Activated CD8-positive, alpha-beta T cell treated with anti-CD3 and anti-CD28 coated beads for 36 hours (primary cell): ENCODE results near the gene HPD. TPM values are rescaled to one million over a fixed set of nuclear protein-coding genes. Genes with fewer than 3 reads are reported as not detected.
"Not testable (repeated sequence)": the region's sequence is repeated elsewhere in the genome, so short reads cannot be mapped to it uniquely, and the experiment has no call there.

Experiments used
- ATAC-seq: fragments of 200-7000 bp; cut with Tn5 transposase; one replicate; pipeline ENCODE4 v1.10.0; 2021; ENCODE audit warnings: mild to moderate bottlenecking, moderate library complexity
- CTCF ChIA-PET: fragments of 350-600 bp; sonication (Branson Sonifier 250); formaldehyde crosslinking; loops from one replicate; lab custom pipeline; 2021; ENCODE audit warnings: antibody characterized with exemption; lab: Charles Lee
- POLR2A ChIA-PET: fragments of 350-600 bp; sonication (Branson Sonifier 250); formaldehyde crosslinking; loops from one replicate; lab custom pipeline; 2021; ENCODE audit warnings: antibody characterized with exemption; lab: Charles Lee
- DNase-seq: peaks from one replicate; pipeline ENCODE4 v3.0.0-alpha.2; 2020
- H3K27ac Mint-ChIP-seq: one replicate; pipeline ENCODE4 v1.8.0; 2021; ENCODE audit warnings: mild to moderate bottlenecking, mixed read lengths
- H3K27me3 Mint-ChIP-seq: one replicate; pipeline ENCODE4 v1.8.0; 2021; ENCODE audit warnings: mixed read lengths
- H3K36me3 Mint-ChIP-seq: one replicate; pipeline ENCODE4 v1.8.0; 2021; ENCODE audit warnings: low read depth, mixed read lengths
- H3K4me1 Mint-ChIP-seq: one replicate; pipeline ENCODE4 v1.8.0; 2021; ENCODE audit warnings: low read depth, mixed read lengths
- H3K4me3 Mint-ChIP-seq: one replicate; pipeline ENCODE4 v1.8.0; 2021; ENCODE audit warnings: mild to moderate bottlenecking, moderate library complexity, mixed read lengths
- H3K9me3 Mint-ChIP-seq: one replicate; pipeline ENCODE4 v1.8.0; 2021; ENCODE audit warnings: mixed read lengths
- CTCF ChIP-seq: fragments of 200-600 bp; IDR thresholded peaks from one replicate; pipeline ENCODE4 v1.8.0; 2022; ENCODE audit warnings: antibody characterized with exemption, mild to moderate bottlenecking
- intact Hi-C: fragments of 100-400 bp; cut with micrococcal nuclease; formaldehyde crosslinking; loops from one replicate; pipeline ENCODE4 v1.10.0; 2022
- total RNA-seq, 2 experiments: library from RNA; stranded (reverse); gene quantifications; one replicate each; pipeline ENCODE4 v1.2.3, GENCODE V29; 2021

HPD gene
- total RNA-seq, 2 experiments from 2014 or later, result not detected

DNA sequence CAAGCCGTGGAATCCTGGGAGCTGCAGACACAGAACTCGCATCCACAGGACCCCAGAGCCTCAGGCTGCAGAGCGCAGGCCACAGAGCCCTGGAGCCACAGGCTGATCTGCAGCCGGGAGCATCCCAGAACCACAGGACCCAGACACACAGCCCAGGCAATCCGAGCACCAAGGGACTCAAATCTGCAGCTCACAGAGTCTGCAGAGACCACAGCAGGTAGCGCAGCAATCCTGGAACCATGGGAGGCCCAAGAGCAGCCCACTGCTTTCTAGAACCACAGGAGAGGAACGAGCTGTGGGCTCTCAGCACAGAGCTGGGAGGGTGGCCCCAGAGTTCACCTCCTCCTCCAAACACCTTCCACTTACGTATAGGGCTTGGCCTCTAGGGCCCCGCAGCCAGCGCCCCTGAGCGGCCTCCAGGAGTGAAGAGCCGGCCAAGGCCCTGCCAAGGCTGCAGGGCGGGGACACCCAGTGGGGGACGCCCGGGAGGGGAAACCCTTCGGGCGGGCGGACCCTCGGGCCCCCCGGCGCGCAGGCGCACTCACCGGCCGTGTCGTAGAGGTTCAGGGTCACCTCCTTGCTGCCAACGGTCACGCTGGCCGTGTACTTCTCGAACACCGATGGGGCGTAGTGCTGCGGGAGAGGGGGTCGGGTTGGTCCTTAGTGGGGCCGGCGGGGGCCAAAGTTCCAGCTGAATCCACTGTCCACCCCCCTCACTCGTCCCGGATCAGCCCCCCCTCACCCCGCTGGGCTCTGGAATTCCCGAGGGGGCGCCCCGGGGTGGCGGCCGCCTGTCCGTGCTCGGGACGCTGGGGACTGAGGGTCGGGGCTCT, 65.8 kb downstream of the HPD start:
- intact Hi-C loops, result loop anchor here (5.0 kb wide), 1 partner anchor 106 kb away; no protein-coding TSS in a partner anchor
- no peaks in the 10 kb centered on the region for H3K9me3 Mint-ChIP-seq
- H3K4me3 Mint-ChIP-seq, result peak overlapping the region; percentile 89
- peaks cover 55% of the 10 kb centered on the region for H3K4me1 Mint-ChIP-seq
- DNase-seq, result peak; percentile 85
- TF ChIP-seq CTCF, result no peak
- H3K27ac Mint-ChIP-seq, result peak overlapping the region; percentile 100
- H3K27me3 Mint-ChIP-seq, result no peaks in the 10 kb centered on the region
- peaks cover 45% of the 10 kb centered on the region for H3K36me3 Mint-ChIP-seq
- CTCF ChIA-PET, result interaction anchor here (1.1 to 15.4 kb wide), 16 partner anchors 14 to 288 kb away, joined by 3 to 698 read pairs (median 28); partner anchors contain the start of genes CFAP251, PSMD9, SETD1B and TMEM120B
- POLR2A ChIA-PET, result interaction anchor here (0.6 to 30.9 kb wide), 7 partner anchors 6 to 256 kb away, joined by 3 to 683 read pairs (median 5); partner anchors contain the start of genes ORAI1, RHOF and SETD1B
- peak; percentile 25 for ATAC-seq

- TF ChIP-seq CTCF, result no peak
- no peaks in the 10 kb centered on the region for H3K27me3 Mint-ChIP-seq
- peak overlapping the region; percentile 100 for H3K27ac Mint-ChIP-seq
- CTCF ChIA-PET, result interaction anchor here (1.1 to 15.4 kb wide), 10 partner anchors 13 to 289 kb away, joined by 3 to 698 read pairs (median 47); partner anchors contain the start of genes PSMD9, SETD1B and TMEM120B
- intact Hi-C loops, result loop anchor here (5.0 kb wide), 1 partner anchor 105 kb away; no protein-coding TSS in a partner anchor
- H3K9me3 Mint-ChIP-seq, result no peaks in the 10 kb centered on the region
- peaks cover 56% of the 10 kb centered on the region for H3K4me1 Mint-ChIP-seq
- ATAC-seq, result no peak
- H3K4me3 Mint-ChIP-seq, result peak overlapping the region; percentile 89
- peaks cover 49% of the 10 kb centered on the region for H3K36me3 Mint-ChIP-seq
- peak; percentile 62 for DNase-seq
- POLR2A ChIA-PET, result interaction anchor here (1.3 to 30.9 kb wide), 4 partner anchors 5 to 255 kb away, joined by 4 to 683 read pairs (median 344); partner anchors contain the start of genes ORAI1, RHOF and SETD1B
These were observed 66.7 kb downstream of the HPD start for GRCh38 chr12:121791671-121792551.

GRCh38 chr12:121790785-121791184, 67.9 kb downstream of the HPD start:
- H3K27me3 Mint-ChIP-seq, DNase-seq, H3K9me3 Mint-ChIP-seq, ATAC-seq: not testable (repeated sequence)
- Mint-ChIP-seq H3K36me3 (peaks cover 57% of the 10 kb centered on the region), H3K4me1 (peaks cover 62% of the 10 kb centered on the region), H3K4me3 (peak overlapping the region; percentile 89), H3K27ac (peak overlapping the region; percentile 100)
- ChIA-PET CTCF (interaction anchor here (1.1 to 15.4 kb wide), 6 partner anchors 12 to 166 kb away, joined by 3 to 698 read pairs (median 94); partner anchors contain the start of genes PSMD9 and SETD1B), POLR2A (interaction anchor here (25.9 to 30.9 kb wide), 2 partner anchors 3 to 10 kb away, joined by 683 read pairs; partner anchors contain the start of genes RHOF and SETD1B)
- intact Hi-C loops, result loop anchor here (5.0 kb wide), 1 partner anchor 103 kb away; no protein-coding TSS in a partner anchor

DNA sequence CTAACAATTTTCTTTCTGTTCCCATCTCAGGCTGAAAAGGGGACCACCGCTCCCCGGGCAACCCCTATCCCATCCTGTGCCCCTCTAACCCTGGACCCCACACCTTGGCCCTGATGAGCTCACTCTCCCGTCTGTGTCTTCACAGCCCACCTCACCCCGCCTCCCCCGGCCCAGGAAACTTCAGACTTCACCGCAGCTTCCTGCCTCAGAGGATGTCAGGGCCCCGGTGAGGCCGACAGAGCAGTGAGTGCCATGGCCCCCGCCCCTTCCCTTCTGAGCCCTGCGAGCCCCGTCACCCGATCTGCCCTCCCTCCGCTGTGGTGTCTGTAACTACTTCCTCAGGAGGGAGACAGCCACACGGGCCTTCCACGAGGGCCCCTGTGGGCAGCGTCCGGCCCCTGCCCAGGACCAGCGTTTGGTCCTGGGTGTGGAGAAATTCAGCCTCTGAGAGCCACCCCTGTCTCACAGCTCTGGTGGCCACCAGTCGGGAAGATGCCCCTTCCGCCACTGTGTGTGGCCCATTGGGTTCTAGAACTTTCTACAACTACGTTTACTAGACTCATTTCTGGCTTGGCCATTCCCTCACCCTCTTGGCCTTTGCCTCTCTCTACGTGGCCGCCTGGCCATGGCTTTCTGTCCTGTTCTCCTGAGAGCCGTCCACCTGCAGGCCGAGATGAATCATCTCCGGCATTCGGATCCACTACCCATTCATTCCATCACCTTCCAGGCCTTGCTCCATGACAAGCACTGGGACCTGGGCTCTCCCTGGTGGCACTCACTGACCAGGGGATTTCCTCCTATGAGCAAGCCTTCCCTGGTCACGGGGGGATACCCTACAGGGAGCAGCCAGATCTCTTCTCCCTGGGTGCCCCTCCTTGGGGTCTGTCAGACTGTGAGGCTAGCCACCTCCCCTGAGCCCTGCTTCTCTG, 68.6 kb downstream of the HPD start:
- Mint-ChIP-seq H3K27me3 (no peaks in the 10 kb centered on the region), H3K9me3 (no peaks in the 10 kb centered on the region), H3K4me1 (peaks cover 59% of the 10 kb centered on the region), H3K36me3 (peaks cover 59% of the 10 kb centered on the region), H3K27ac (peak overlapping the region; percentile 100), H3K4me3 (peak overlapping the region; percentile 89)
- no peak for TF ChIP-seq CTCF
- ChIA-PET CTCF (interaction anchor here (1.2 to 15.4 kb wide), 5 partner anchors 9 to 98 kb away, joined by 4 to 698 read pairs (median 15); partner anchors contain the start of genes PSMD9 and SETD1B), POLR2A (interaction anchor here (0.5 to 30.9 kb wide), 7 partner anchors 3 to 587 kb away, joined by 3 to 683 read pairs (median 4); partner anchors contain the start of genes PSMD9, RHOF, SETD1B and TMEM120B)
- intact Hi-C loops, result loop anchor here (5.0 kb wide), 1 partner anchor 103 kb away; no protein-coding TSS in a partner anchor
- peak; percentile 52 for ATAC-seq
- peak; percentile 98 for DNase-seq

Other genes with a start within 250 kb of the HPD start
- 10 to 100 TPM; 37.0 to 38.1 TPM for gene ORAI1, start 232.3 kb downstream of the HPD start, total RNA-seq
- gene MORN3, start 189.2 kb downstream of the HPD start, total RNA-seq, result 1 to 10 TPM in 1 of 2 experiments, under 1 TPM in 1; 0.51 to 1.1 TPM
- gene TMEM120B, start 146.1 kb downstream of the HPD start, total RNA-seq, result 10 to 100 TPM; 11.7 to 12.7 TPM
- 100 to 1,000 TPM; 108 to 116 TPM for gene RHOF, start 65.2 kb downstream of the HPD start, total RNA-seq
- gene SETD1B, start 54.9 kb downstream of the HPD start, total RNA-seq, result 10 to 100 TPM; 13.3 TPM
- 10 to 100 TPM; 48.6 to 50.7 TPM for gene PSMD9, start 29.9 kb upstream of the HPD start, total RNA-seq
- gene CFAP251, start 59.7 kb upstream of the HPD start, total RNA-seq, result 1 to 10 TPM; 2.0 to 2.9 TPM
- 1 to 10 TPM; 6.7 to 7.3 TPM for gene BCL7A, start 163.0 kb upstream of the HPD start, total RNA-seq
- gene MLXIP, start 219.9 kb upstream of the HPD start, total RNA-seq, result 10 to 100 TPM; 26.0 to 28.7 TPM